HEK293T (cell line): ENCODE results near the gene PKIB.

ENCODE experiments used
- CTCF ChIA-PET: fragments of 350-600 bp; formaldehyde crosslinking; extraction: SDS; loops from one replicate; lab custom pipeline; 2021; ENCODE audit warnings: antibody characterized with exemption, inconsistent platforms; lab: Yijun Ruan, JAX
- POLR2A ChIA-PET: fragments of 350-600 bp; formaldehyde crosslinking; extraction: SDS; loops from one replicate; lab custom pipeline; 2020; ENCODE audit warnings: antibody characterized with exemption, inconsistent platforms; lab: Yijun Ruan, JAX
- DNase-seq: peaks from one replicate; pipeline ENCODE4 v3.0.0; 2012; ENCODE audit warnings: mixed read lengths; ENCODE audit errors: extremely low spot score
- ARNT ChIP-seq: fragments of 450-650 bp; IDR thresholded peaks from 2 replicates; pipeline ENCODE4 v1.6.1; 2017; ENCODE audit warnings: mild to moderate bottlenecking
- BHLHE40 ChIP-seq: fragments of 450-650 bp; IDR thresholded peaks from 2 replicates; pipeline ENCODE4 v1.6.1; 2016; ENCODE audit warnings: mild to moderate bottlenecking, moderate library complexity, borderline replicate concordance
- CTBP1 ChIP-seq: fragments of 450-650 bp; IDR thresholded peaks from 2 replicates; pipeline ENCODE4 v1.6.1; 2016; ENCODE audit warnings: borderline replicate concordance
- ELF4 ChIP-seq: fragments of 450-650 bp; IDR thresholded peaks from 2 replicates; pipeline ENCODE4 v1.6.1; 2017; ENCODE audit warnings: antibody characterized with exemption
- FOXA1 ChIP-seq: fragments of 450-650 bp; IDR thresholded peaks from 2 replicates; pipeline ENCODE4 v1.6.1; 2016; ENCODE audit warnings: mild to moderate bottlenecking
- FOXK2 ChIP-seq: fragments of 450-650 bp; IDR thresholded peaks from 2 replicates; pipeline ENCODE4 v1.6.1; 2016; ENCODE audit warnings: mild to moderate bottlenecking
- FOXM1 ChIP-seq: fragments of 450-650 bp; IDR thresholded peaks from 2 replicates; pipeline ENCODE4 v1.6.1; 2017; ENCODE audit warnings: mild to moderate bottlenecking, borderline replicate concordance
- HDGF ChIP-seq: fragments of 450-650 bp; IDR thresholded peaks from 2 replicates; pipeline ENCODE4 v1.6.1; 2017; ENCODE audit warnings: antibody characterized with exemption, borderline replicate concordance
- L3MBTL2 ChIP-seq: fragments of 450-650 bp; conservative IDR thresholded peaks from 2 replicates; pipeline ENCODE4 v1.6.1; 2016; ENCODE audit warnings: mild to moderate bottlenecking
- LEF1 ChIP-seq: fragments of 450-650 bp; IDR thresholded peaks from 2 replicates; pipeline ENCODE4 v1.6.1; 2017; ENCODE audit warnings: mild to moderate bottlenecking, borderline replicate concordance
- NFRKB ChIP-seq: fragments of 450-650 bp; IDR thresholded peaks from 2 replicates; pipeline ENCODE4 v1.6.1; 2016; ENCODE audit warnings: mild to moderate bottlenecking, moderate library complexity
- PKNOX1 ChIP-seq: fragments of 450-650 bp; IDR thresholded peaks from 2 replicates; pipeline ENCODE4 v1.6.1; 2016
- SP1 ChIP-seq: fragments of 450-650 bp; IDR thresholded peaks from 2 replicates; pipeline ENCODE4 v1.6.1; 2017
- SUZ12 ChIP-seq: fragments of 450-650 bp; IDR thresholded peaks from 2 replicates; pipeline ENCODE4 v1.6.1; 2016; ENCODE audit warnings: mild to moderate bottlenecking
- TARDBP ChIP-seq: fragments of 450-650 bp; IDR thresholded peaks from 2 replicates; pipeline ENCODE4 v1.6.1; 2016
- ZNF384 ChIP-seq: fragments of 450-650 bp; IDR thresholded peaks from 2 replicates; pipeline ENCODE4 v1.6.1; 2016

PKIB gene

GRCh38 chr6:122665929-122666328 lies 55.7 kb downstream of the PKIB start:
- POLR2A ChIA-PET: no interaction called here
- no peak for TF ChIP-seq PKNOX1
- no peak for TF ChIP-seq ELF4
- no peak for TF ChIP-seq HDGF
- no peak for TF ChIP-seq LEF1
- TF ChIP-seq BHLHE40: no peak
- TF ChIP-seq SUZ12: no peak
- TF ChIP-seq ZNF384: no peak
- TF ChIP-seq FOXM1: no peak
- no peak for TF ChIP-seq L3MBTL2
- no peak for TF ChIP-seq SP1
- TF ChIP-seq ARNT: no peak
- TF ChIP-seq FOXA1: no peak
- DNase-seq: no peak
- CTCF ChIA-PET: no interaction called here

GRCh38 chr6:122666418-122666817 lies 56.2 kb downstream of the PKIB start:
- no peak for DNase-seq
- ChIA-PET CTCF (no interaction called here), POLR2A (no interaction called here)
- no peak for TF ChIP-seq SP1
- TF ChIP-seq FOXK2: no peak
- TF ChIP-seq SUZ12: no peak
- no peak for TF ChIP-seq CTBP1
- TF ChIP-seq HDGF: no peak
- TF ChIP-seq PKNOX1: no peak
- no peak for TF ChIP-seq NFRKB
- TF ChIP-seq ELF4: no peak
- no peak for TF ChIP-seq ZNF384
- no peak for TF ChIP-seq L3MBTL2
- no peak for TF ChIP-seq BHLHE40
- no peak for TF ChIP-seq FOXM1
- no peak for TF ChIP-seq FOXA1
- no peak for TF ChIP-seq TARDBP
- TF ChIP-seq ARNT: no peak
- no peak for TF ChIP-seq LEF1

GRCh38 chr6:122669418-122669817 lies 59.2 kb downstream of the PKIB start:
- DNase-seq: no peak

GRCh38 chr6:122669868-122670267 lies 59.7 kb downstream of the PKIB start:
- ChIA-PET CTCF (no interaction called here), POLR2A (no interaction called here)
- no peak for DNase-seq
- TF ChIP-seq FOXK2 (no peak), ARNT (no peak), CTBP1 (no peak), SP1 (no peak), NFRKB (no peak), PKNOX1 (no peak), BHLHE40 (no peak), LEF1 (no peak), HDGF (no peak), SUZ12 (no peak), L3MBTL2 (no peak), ZNF384 (no peak)

More at GRCh38 chr6:122669418-122669817, 59.2 kb downstream of the PKIB start:
- ChIA-PET POLR2A (no interaction called here), CTCF (no interaction called here)
- TF ChIP-seq PKNOX1 (no peak), LEF1 (no peak), ELF4 (no peak), ARNT (no peak)

- CTCF ChIA-PET: no interaction called here
- TF ChIP-seq FOXM1 (no peak), PKNOX1 (no peak), CTBP1 (no peak), NFRKB (no peak)
- no peak for DNase-seq
- POLR2A ChIA-PET: no interaction called here
These were observed 61.0 kb downstream of the PKIB start for GRCh38 chr6:122671251-122671650.

- CTCF ChIA-PET: no interaction called here
- DNase-seq: no peak
- POLR2A ChIA-PET: no interaction called here
- TF ChIP-seq TARDBP (no peak), LEF1 (no peak), L3MBTL2 (no peak), HDGF (no peak), SUZ12 (no peak), FOXA1 (no peak), ELF4 (no peak), PKNOX1 (no peak), ZNF384 (no peak), CTBP1 (no peak), ARNT (no peak)
These were observed 63.2 kb downstream of the PKIB start for GRCh38 chr6:122673343-122673961.
